ENCODE data around the gene B4GALT5. TPM values are rescaled to one million over a fixed set of nuclear protein-coding genes. Genes with fewer than 3 reads are reported as not detected.

The B4GALT5 gene
- total and polyA plus RNA-seq, 12 donors: 14.2 to 137 (median 69.1) TPM

DNA sequence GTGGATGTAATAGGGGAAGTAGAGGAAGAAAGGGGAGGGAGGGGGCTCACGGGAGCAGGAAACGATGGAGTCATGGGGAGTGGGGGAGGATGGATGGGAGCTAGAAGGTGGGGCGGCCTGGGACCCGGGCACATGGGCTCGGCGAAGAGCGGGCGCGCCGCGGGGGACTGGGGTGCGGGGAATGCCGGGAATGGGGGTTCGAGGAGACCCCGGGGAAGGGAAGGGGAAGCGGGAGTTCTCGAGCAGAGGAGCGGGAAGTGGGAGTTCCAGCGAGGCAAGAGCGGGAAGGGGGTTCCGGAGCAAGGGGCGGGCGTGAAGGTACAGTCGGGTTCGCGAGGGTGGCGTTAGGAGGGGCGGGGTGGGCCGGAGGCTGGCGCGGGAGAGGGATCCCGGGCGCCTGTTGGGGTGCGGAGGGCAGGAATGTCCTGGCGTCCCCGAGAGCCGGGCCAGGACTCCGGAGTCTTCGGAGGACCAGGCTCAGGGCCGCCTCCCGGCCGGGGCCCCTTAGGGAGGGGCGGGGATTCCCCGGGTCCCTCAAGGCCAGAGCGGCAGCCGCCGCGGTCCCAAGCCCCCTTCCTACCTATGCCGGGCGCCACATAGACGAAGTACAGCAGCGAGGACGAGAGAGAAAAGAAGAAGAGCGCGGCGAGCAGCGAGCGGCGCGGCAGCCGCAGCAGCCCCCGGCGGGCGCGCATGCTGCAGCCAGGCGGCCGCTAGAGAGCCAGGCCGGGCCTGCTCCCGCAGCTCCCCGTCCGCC is 504 bp downstream of the B4GALT5 start:
- Histone ChIP-seq H3K36me3 (replicated peaks in 1 of 2) (no peaks in the 10 kb centered on the region), H3K4me1 (replicated peaks in 1 of 2) (peaks cover 38 to 43% of the 10 kb centered on the region in 2 donors), H3K27me3 (no peaks in the 10 kb centered on the region), H3K27ac (peak overlapping the region; percentile 81 to 97 (median 84)), H3K9me3 (replicated peaks in 1 of 3) (no peaks in the 10 kb centered on the region), H3K4me3 (peak overlapping the region; percentile 56 to 97 (median 78))
- DNase-seq: peak in 6 of 7 donors; percentile 33 to 57 (median 43)
- intact Hi-C loops (cut with DNase I): loop anchor here in 1 of 2 donors (10.0 kb wide), 1 partner anchor 112 kb away; no protein-coding TSS in a partner anchor
- WGBS, 4 donors: 0 to 1% (median 0%) methylated on average over 27 to 67 of the region's 71 CpGs
- TF ChIP-seq CTCF (IDR thresholded peaks at IDR 0.05) (peak in 1 of 6 experiments; percentile 39), POLR2A (IDR thresholded peaks at IDR 0.05) (no peak)

- peak overlapping the region; percentile 81 to 97 (median 84) for H3K27ac ChIP-seq
- peaks cover 40 to 48% of the 10 kb centered on the region in 2 donors for H3K4me1 ChIP-seq (replicated peaks in 1 of 2)
- no peaks in the 10 kb centered on the region for H3K9me3 ChIP-seq (replicated peaks in 1 of 3)
- H3K36me3 ChIP-seq (replicated peaks in 1 of 2): no peaks in the 10 kb centered on the region
- H3K4me3 ChIP-seq: peak overlapping the region; percentile 56 to 97 (median 78)
- TF ChIP-seq CTCF (IDR thresholded peaks at IDR 0.05): no peak
- no peak for TF ChIP-seq POLR2A (IDR thresholded peaks at IDR 0.05)
- no peak for DNase-seq
- intact Hi-C loops (cut with DNase I): loop anchor here in 1 of 2 donors (10.0 kb wide), 1 partner anchor 112 kb away; no protein-coding TSS in a partner anchor
- WGBS, 4 donors: 0 to 2% (median 0%) methylated on average over 4 to 6 of the region's 6 CpGs
- no peaks in the 10 kb centered on the region for H3K27me3 ChIP-seq
These were observed 1.1 kb downstream of the B4GALT5 start for GRCh38 chr20:49712646-49712995.

GRCh38 chr20:49712118-49712517 is 1.6 kb downstream of the B4GALT5 start:
- Histone ChIP-seq H3K27me3 (no peaks in the 10 kb centered on the region), H3K9me3 (replicated peaks in 1 of 3) (no peaks in the 10 kb centered on the region), H3K4me3 (peak overlapping the region in 3 of 4 donors; percentile 72 to 97 (median 84)), H3K4me1 (replicated peaks in 1 of 2) (peaks cover 40 to 53% of the 10 kb centered on the region in 2 donors), H3K36me3 (replicated peaks in 1 of 2) (no peaks in the 10 kb centered on the region), H3K27ac (peak overlapping the region; percentile 78 to 97 (median 84))
- TF ChIP-seq POLR2A (IDR thresholded peaks at IDR 0.05) (no peak), CTCF (IDR thresholded peaks at IDR 0.05) (no peak)
- WGBS, 4 donors: 12 to 35% (median 28%) methylated on average over 4 of the region's 4 CpGs
- no peak for DNase-seq
- intact Hi-C loops (cut with DNase I): loop anchor here in 1 of 2 donors (10.0 kb wide), 1 partner anchor 113 kb away; no protein-coding TSS in a partner anchor

DNA sequence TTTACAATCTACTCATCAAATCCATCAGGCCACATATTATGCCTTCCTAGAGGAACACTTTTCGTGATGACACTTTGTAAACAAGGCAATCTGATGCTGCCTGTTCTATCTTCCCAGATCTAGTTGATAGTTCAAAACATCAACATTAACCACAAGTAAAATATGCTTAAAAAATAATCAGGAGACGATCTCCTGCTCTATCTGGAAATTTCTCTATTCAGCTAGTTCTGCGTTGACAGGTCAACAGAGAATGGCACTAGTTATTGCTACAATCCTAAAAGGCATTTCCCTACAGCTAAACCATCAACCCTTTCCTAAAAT is 2.1 kb downstream of the B4GALT5 start:
- peaks cover 40 to 58% of the 10 kb centered on the region in 2 donors for H3K4me1 ChIP-seq (replicated peaks in 1 of 2)
- intact Hi-C loops (cut with DNase I): loop anchor here in 1 of 2 donors (10.0 kb wide), 1 partner anchor 113 kb away; no protein-coding TSS in a partner anchor

More for the DNA sequence above, 2.1 kb downstream of the B4GALT5 start:
- WGBS, 4 donors: 17 to 33% (median 25%) methylated on average over 3 of the region's 3 CpGs
- no peaks in the 10 kb centered on the region for H3K27me3 ChIP-seq
- TF ChIP-seq POLR2A (IDR thresholded peaks at IDR 0.05) (no peak), CTCF (IDR thresholded peaks at IDR 0.05) (no peak)
- peak overlapping the region; percentile 11 to 97 (median 84) for H3K27ac ChIP-seq
- peak overlapping the region in 1 of 4 donors; percentile 97 for H3K4me3 ChIP-seq
- no peak for DNase-seq
- H3K9me3 ChIP-seq (replicated peaks in 1 of 3): no peaks in the 10 kb centered on the region
- H3K36me3 ChIP-seq (replicated peaks in 1 of 2): no peaks in the 10 kb centered on the region
